H9 (cell line): ENCODE data around the gene MYBPC3. TPM values are rescaled to one million over a fixed set of nuclear protein-coding genes. Genes with fewer than 3 reads are reported as not detected.
A peak's percentile ranks its signal among the peaks of the same experiment; 100 is the strongest.
"Not testable (repeated sequence)": the region's sequence is repeated elsewhere in the genome, so short reads cannot be mapped to it uniquely, and the experiment has no call there.

Experiments
- DNase-seq: peaks from one replicate; pipeline ENCODE4 v3.0.0-alpha.2; 2017
- H2AFZ ChIP-seq: one replicate; pipeline ENCODE4 v1.6.1; 2013; ENCODE audit warnings: mild to moderate bottlenecking, low read length, control low read depth, moderate library complexity
- H2AK5ac ChIP-seq: 2 replicates; pipeline ENCODE4 v1.6.1; 2013; ENCODE audit warnings: low read length, control low read depth, mixed read lengths; ENCODE audit not compliant: insufficient read length
- H2BK120ac ChIP-seq: one replicate; pipeline ENCODE4 v1.6.1; 2013; ENCODE audit warnings: low read depth, mild to moderate bottlenecking, low read length, control low read depth, inconsistent platforms; ENCODE audit not compliant: poor library complexity, severe bottlenecking
- H2BK12ac ChIP-seq: 2 replicates; pipeline ENCODE4 v1.6.1; 2013; ENCODE audit warnings: low read length, control low read depth, mixed read lengths, low read depth; ENCODE audit not compliant: insufficient read length
- H2BK15ac ChIP-seq: 2 replicates; pipeline ENCODE4 v1.6.1; 2013; ENCODE audit warnings: low read depth, low read length, control low read depth
- H2BK20ac ChIP-seq: one replicate; pipeline ENCODE4 v1.6.1; 2013; ENCODE audit warnings: low read depth, mild to moderate bottlenecking, low read length, control low read depth, inconsistent platforms; ENCODE audit not compliant: poor library complexity, severe bottlenecking
- H2BK5ac ChIP-seq: 2 replicates; pipeline ENCODE4 v1.6.1; 2013; ENCODE audit warnings: low read length, control low read depth, mixed read lengths; ENCODE audit not compliant: insufficient read length
- H3K14ac ChIP-seq: 2 replicates; pipeline ENCODE4 v1.6.1; 2013; ENCODE audit warnings: low read length, control low read depth; ENCODE audit not compliant: insufficient read depth
- H3K18ac ChIP-seq: 2 replicates; pipeline ENCODE4 v1.6.1; 2013; ENCODE audit warnings: low read depth, mild to moderate bottlenecking, mixed read lengths, low read length, control low read depth; ENCODE audit not compliant: insufficient read length
- H3K23ac ChIP-seq: 2 replicates; pipeline ENCODE4 v1.6.1; 2013; ENCODE audit warnings: low read length, control low read depth, mixed read lengths, low read depth; ENCODE audit not compliant: insufficient read length
- H3K23me2 ChIP-seq: 2 replicates; pipeline ENCODE4 v1.6.1; 2013; ENCODE audit warnings: low read depth, mild to moderate bottlenecking, mixed read lengths, low read length, control low read depth; ENCODE audit not compliant: insufficient read length, poor library complexity, severe bottlenecking
- H3K27ac ChIP-seq: 2 replicates; pipeline ENCODE4 v1.5.1; 2013; ENCODE audit warnings: low read length, control low read depth, mixed read lengths, low read depth; ENCODE audit not compliant: insufficient read length
- H3K27me3 ChIP-seq: 2 replicates; pipeline ENCODE4 v1.6.1; 2013; ENCODE audit warnings: low read length, control low read depth, inconsistent platforms; ENCODE audit not compliant: insufficient read depth
- H3K4ac ChIP-seq: 2 replicates; pipeline ENCODE4 v1.6.1; 2013; ENCODE audit warnings: low read depth, mild to moderate bottlenecking, control low read depth, inconsistent platforms, low read length, moderate library complexity
- H3K4me1 ChIP-seq: 2 replicates; pipeline ENCODE4 v1.6.1; 2013; ENCODE audit warnings: low read length, control low read depth, inconsistent platforms; ENCODE audit not compliant: insufficient read depth
- H3K4me2 ChIP-seq: 2 replicates; pipeline ENCODE4 v1.6.1; 2013; ENCODE audit warnings: low read length, control low read depth, mixed read lengths; ENCODE audit not compliant: insufficient read length, insufficient read depth
- H3K56ac ChIP-seq: 2 replicates; pipeline ENCODE4 v1.6.1; 2013; ENCODE audit warnings: low read depth, mild to moderate bottlenecking, mixed read lengths, low read length, control low read depth; ENCODE audit not compliant: insufficient read length
- H3K79me1 ChIP-seq: 2 replicates; pipeline ENCODE4 v1.6.1; 2013; ENCODE audit warnings: low read depth, mild to moderate bottlenecking, moderate library complexity, low read length, control low read depth, inconsistent platforms; ENCODE audit not compliant: insufficient read depth, poor library complexity, severe bottlenecking
- H3K79me2 ChIP-seq: 2 replicates; pipeline ENCODE4 v1.6.1; 2013; ENCODE audit warnings: low read length, control low read depth, inconsistent platforms; ENCODE audit not compliant: insufficient read depth
- H3K9ac ChIP-seq: 2 replicates; pipeline ENCODE4 v1.6.1; 2013; ENCODE audit warnings: low read length, control low read depth, mixed read lengths; ENCODE audit not compliant: insufficient read length; ENCODE audit errors: extremely low read depth
- H3K9me3 ChIP-seq: one replicate; pipeline ENCODE4 v1.6.1; 2013; ENCODE audit warnings: low read depth, low read length, inconsistent platforms; ENCODE audit not compliant: control insufficient read depth
- H3T11ph ChIP-seq: one replicate; pipeline ENCODE4 v1.6.1; 2013; ENCODE audit warnings: mild to moderate bottlenecking, low read length, control low read depth, inconsistent platforms
- H4K20me1 ChIP-seq: one replicate; pipeline ENCODE4 v1.6.1; 2013; ENCODE audit not compliant: control insufficient read depth, insufficient read length, insufficient read depth
- H4K5ac ChIP-seq: 2 replicates; pipeline ENCODE4 v1.6.1; 2013; ENCODE audit warnings: low read depth, mild to moderate bottlenecking, mixed read lengths, low read length, control low read depth; ENCODE audit not compliant: insufficient read length
- H4K8ac ChIP-seq: replicated peaks from 2 replicates; pipeline ENCODE4 v1.6.1; 2013; ENCODE audit warnings: low read length, control low read depth, mixed read lengths, low read depth; ENCODE audit not compliant: insufficient read length
- H4K91ac ChIP-seq: 2 replicates; pipeline ENCODE4 v1.6.1; 2013; ENCODE audit warnings: low read depth, mild to moderate bottlenecking, moderate library complexity, mixed read lengths, low read length, control low read depth; ENCODE audit not compliant: insufficient read length
- H3K27ac Mint-ChIP-seq, 3 experiments: 2 replicates in 2 of 3; 3 replicates in 1 of 3; pipeline ENCODE4 v1.8.0; 2020 to 2021; ENCODE audit warnings: mixed read lengths in 3 of 3, mild to moderate bottlenecking in 1 of 3, moderate library complexity in 1 of 3
- H3K27me3 Mint-ChIP-seq: 2 replicates; pipeline ENCODE4 v1.8.0; 2021; ENCODE audit warnings: low read depth, mild to moderate bottlenecking, moderate library complexity, mixed read lengths
- H3K36me3 Mint-ChIP-seq, 3 experiments: 2 replicates in 2 of 3; 3 replicates in 1 of 3; pipeline ENCODE4 v1.8.0; 2020 to 2021; ENCODE audit warnings: low read depth in 3 of 3, mixed read lengths in 3 of 3; ENCODE audit not compliant: insufficient read depth in 1 of 3
- H3K4me1 Mint-ChIP-seq, 2 experiments: 2 replicates each; pipeline ENCODE4 v1.8.0; 2020; ENCODE audit warnings: mixed read lengths in 2 of 2
- H3K4me3 Mint-ChIP-seq, 2 experiments: 2 replicates in 1 of 2; 3 replicates in 1 of 2; pipeline ENCODE4 v1.8.0; 2020 to 2021; ENCODE audit warnings: mild to moderate bottlenecking in 2 of 2, mixed read lengths in 2 of 2, moderate library complexity in 1 of 2
- H3K9me3 Mint-ChIP-seq, 2 experiments: 2 replicates in 1 of 2; 3 replicates in 1 of 2; pipeline ENCODE4 v1.8.0; 2020; ENCODE audit warnings: mild to moderate bottlenecking in 2 of 2, mixed read lengths in 2 of 2, moderate library complexity in 1 of 2
- WGBS: extraction: QIAGEN DNeasy Blood & Tissue Kit; methylation state at CpG from one replicate; pipeline ENCODE4 v1.1.7; 2013; ENCODE audit warnings: missing lambda C conversion rate, low lambda C conversion rate, mixed read lengths; ENCODE audit not compliant: insufficient read length; ENCODE audit errors: extremely low coverage; 5-methylcytosine and 5-hydroxymethylcytosine counted together
- total RNA-seq: library from RNA; stranded (reverse); gene quantifications from 2 replicates; pipeline ENCODE4 v1.2.1, GENCODE V29; 2021
- TF ChIP-seq, protein P1 (sequence below): fragments of 200-600 bp; sonication (generic); conservative IDR thresholded peaks from 3 replicates; pipeline ENCODE4 v1.8.0; 2021; ENCODE audit warnings: antibody characterized with exemption, mild to moderate bottlenecking

MYBPC3 gene
- total RNA-seq, 1 experiment from 2014 or later: not detected

DNA sequence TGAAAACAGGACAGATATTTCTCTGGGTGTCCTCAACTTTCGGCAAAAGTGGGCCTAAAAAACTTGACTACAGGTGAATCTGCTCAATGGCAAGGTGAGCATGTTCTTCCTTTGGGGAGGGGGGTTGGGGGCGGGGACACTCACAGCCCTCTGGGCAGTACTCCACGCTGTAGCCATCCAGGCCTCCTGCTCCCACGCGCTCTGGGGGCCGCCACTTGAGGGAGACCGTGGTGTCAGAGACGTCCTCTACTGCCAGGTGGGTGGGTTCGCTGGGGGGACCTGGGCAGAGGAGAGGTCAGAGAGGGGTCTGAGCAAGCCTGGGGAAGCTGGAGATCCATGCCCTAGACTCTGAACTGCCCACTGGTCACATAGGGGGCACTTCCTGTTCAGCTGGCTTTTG, 16.8 kb downstream of the MYBPC3 start:
- TF ChIP-seq, protein P1, sequence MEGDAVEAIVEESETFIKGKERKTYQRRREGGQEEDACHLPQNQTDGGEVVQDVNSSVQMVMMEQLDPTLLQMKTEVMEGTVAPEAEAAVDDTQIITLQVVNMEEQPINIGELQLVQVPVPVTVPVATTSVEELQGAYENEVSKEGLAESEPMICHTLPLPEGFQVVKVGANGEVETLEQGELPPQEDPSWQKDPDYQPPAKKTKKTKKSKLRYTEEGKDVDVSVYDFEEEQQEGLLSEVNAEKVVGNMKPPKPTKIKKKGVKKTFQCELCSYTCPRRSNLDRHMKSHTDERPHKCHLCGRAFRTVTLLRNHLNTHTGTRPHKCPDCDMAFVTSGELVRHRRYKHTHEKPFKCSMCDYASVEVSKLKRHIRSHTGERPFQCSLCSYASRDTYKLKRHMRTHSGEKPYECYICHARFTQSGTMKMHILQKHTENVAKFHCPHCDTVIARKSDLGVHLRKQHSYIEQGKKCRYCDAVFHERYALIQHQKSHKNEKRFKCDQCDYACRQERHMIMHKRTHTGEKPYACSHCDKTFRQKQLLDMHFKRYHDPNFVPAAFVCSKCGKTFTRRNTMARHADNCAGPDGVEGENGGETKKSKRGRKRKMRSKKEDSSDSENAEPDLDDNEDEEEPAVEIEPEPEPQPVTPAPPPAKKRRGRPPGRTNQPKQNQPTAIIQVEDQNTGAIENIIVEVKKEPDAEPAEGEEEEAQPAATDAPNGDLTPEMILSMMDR: no peak
- Histone ChIP-seq H3K4ac (no peak overlapping the region), H4K5ac (no peak overlapping the region), H2BK20ac (no peak overlapping the region), H3K14ac (no peak overlapping the region; the same call in 1 of the 2 replicates), H2BK12ac (no peak overlapping the region), H2AFZ (no peak overlapping the region), H3K27me3 (no peaks in the 10 kb centered on the region), H2AK5ac (no peak overlapping the region), H3T11ph (no peak overlapping the region), H3K4me2 (no peak overlapping the region), H3K9ac (no peak overlapping the region), H2BK120ac (no peak overlapping the region), H3K9me3 (no peaks in the 10 kb centered on the region), H3K23me2 (no peaks in the 10 kb centered on the region), H3K4me1 (no peaks in the 10 kb centered on the region), H3K23ac (no peak overlapping the region), H3K79me2 (no peaks in the 10 kb centered on the region), H3K56ac (no peak overlapping the region), H4K91ac (no peak overlapping the region), H2BK15ac (no peak overlapping the region), H4K8ac (no peak overlapping the region), H3K79me1 (no peaks in the 10 kb centered on the region), H3K18ac (no peak overlapping the region), H3K27ac (no peak overlapping the region), H4K20me1 (no peaks in the 10 kb centered on the region), H2BK5ac (no peak overlapping the region)
- H3K27me3 Mint-ChIP-seq: peaks cover 1% of the 10 kb centered on the region; the same call in 1 of the 2 replicates
- H3K27ac Mint-ChIP-seq: peak overlapping the region in 2 of 3 experiments; percentile 81 to 83; a peak in 3 of 7 replicates
- H3K4me1 Mint-ChIP-seq: no peaks in the 10 kb centered on the region
- H3K4me3 Mint-ChIP-seq: no peak overlapping the region
- no peaks in the 10 kb centered on the region; a peak in 1 of 5 replicates for H3K9me3 Mint-ChIP-seq
- peaks cover 0 to under 1% (median 0%) of the 10 kb centered on the region in 3 experiments; a peak in 1 of 7 replicates for H3K36me3 Mint-ChIP-seq
- no peak for DNase-seq
- no CpG with 5 or more reads among the region's 9 CpGs for WGBS

DNA sequence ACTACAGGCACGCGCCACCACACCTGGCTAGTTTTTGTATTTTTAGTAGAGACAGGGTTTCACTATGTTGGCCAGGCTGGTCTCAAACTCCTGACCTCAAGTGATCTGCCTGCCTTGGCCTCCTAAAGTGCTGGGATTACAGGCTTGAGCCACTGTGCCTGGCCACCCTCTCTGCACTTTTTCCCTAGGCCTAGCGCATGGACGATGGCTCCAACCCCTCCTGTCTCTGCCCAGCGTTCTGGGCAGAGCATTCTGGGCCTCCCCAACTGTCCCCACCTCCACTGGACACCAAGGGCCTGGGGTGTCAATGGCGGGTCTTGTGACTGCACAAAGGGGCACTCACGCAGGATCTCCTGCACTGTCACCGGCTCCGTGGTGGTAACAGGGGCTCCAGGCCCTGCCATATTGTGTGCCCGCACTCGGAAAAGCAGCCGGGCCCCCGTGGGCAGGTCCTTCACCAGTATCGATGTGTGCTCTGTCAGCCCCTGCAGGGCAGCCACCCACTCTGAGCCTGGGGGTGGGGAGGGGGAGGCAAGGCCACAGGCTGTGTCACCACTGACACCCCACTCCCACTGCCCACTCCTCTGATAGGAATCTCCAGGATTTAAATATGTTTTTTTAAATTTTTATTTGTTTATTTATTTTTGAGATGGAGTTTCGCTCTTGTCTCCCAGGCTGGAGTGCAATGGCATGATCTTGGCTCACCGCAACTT, 17.6 kb downstream of the MYBPC3 start:
- no CpG with 5 or more reads among the region's 16 CpGs for WGBS
- not testable (repeated sequence) for H3K27me3 Mint-ChIP-seq, H4K20me1 ChIP-seq

More for the DNA sequence above, 17.6 kb downstream of the MYBPC3 start:
- not testable (repeated sequence) for H2BK120ac ChIP-seq, H2AK5ac ChIP-seq, H3K9me3 Mint-ChIP-seq, H4K5ac ChIP-seq, H3K18ac ChIP-seq, H3K23me2 ChIP-seq, H3K4me1 ChIP-seq, DNase-seq, H3K27ac Mint-ChIP-seq, H3K14ac ChIP-seq, H3K79me2 ChIP-seq, H3K4me3 Mint-ChIP-seq, H3K27ac ChIP-seq, H3K4me1 Mint-ChIP-seq, H4K8ac ChIP-seq, H2BK12ac ChIP-seq, H3K4ac ChIP-seq, H3K4me2 ChIP-seq, H3K36me3 Mint-ChIP-seq, H2BK20ac ChIP-seq, H3T11ph ChIP-seq, H2AFZ ChIP-seq, H3K9ac ChIP-seq, H2BK15ac ChIP-seq, H3K79me1 ChIP-seq, H3K56ac ChIP-seq, H3K9me3 ChIP-seq, H3K23ac ChIP-seq, H4K91ac ChIP-seq, H2BK5ac ChIP-seq, H3K27me3 ChIP-seq
